ENCODE results near the gene CCDC3. TPM values are rescaled to one million over a fixed set of nuclear protein-coding genes. Genes with fewer than 3 reads are reported as not detected.
"Not testable (repeated sequence)": the region's sequence is repeated elsewhere in the genome, so short reads cannot be mapped to it uniquely, and the experiment has no call there.

CCDC3 gene
- total RNA-seq, 1 donor from 2014 or later, result 32.4 TPM

- no peak for DNase-seq (ENCODE audit: low spot score)
Observed at GRCh38 chr10:12887780-12888179, 113.7 kb downstream of the CCDC3 start.

DNA sequence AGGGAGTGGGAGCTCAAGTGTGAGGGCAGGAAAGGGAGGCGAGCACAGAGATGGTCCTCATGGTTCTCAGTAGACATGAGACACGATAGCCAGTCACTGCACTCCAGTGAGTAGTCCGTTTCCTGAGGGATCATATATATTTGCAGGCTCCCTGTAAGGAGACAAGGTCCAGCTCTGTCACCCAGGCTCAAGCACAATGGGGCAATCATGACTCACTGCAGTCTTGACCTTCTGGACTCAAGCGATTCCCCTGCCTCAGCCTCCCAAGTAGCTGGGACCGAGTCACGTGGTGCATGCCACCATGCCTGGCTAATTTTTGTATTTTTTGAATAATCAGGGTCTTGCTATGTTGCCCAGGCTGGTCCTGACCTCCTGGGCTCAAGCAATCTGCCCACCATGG is 116.7 kb downstream of the CCDC3 start:
- DNase-seq (ENCODE audit: low spot score), result no peak

- no peak for DNase-seq (ENCODE audit: low spot score)
Observed at GRCh38 chr10:12880423-12880822, 121.1 kb downstream of the CCDC3 start.

DNA sequence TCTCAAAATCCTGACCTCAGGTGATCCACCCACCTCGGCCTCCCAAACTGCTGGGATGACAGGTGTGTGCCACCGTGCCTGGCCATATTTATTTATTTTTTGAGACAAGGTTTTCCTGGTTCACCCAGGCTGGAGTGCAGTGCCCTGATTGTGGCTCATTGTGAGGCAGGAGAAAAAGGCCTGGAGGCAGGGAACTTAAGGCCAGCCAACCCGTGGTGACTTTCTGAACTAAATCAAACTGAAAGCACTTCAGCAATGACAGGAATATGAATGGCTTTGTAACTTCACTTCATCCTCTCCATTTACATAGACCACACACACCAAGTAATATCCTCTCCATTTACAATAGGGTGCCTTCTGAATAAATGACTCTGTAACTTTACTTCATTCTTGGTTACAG is 124.4 kb downstream of the CCDC3 start:
- no peak for DNase-seq (ENCODE audit: low spot score)

GRCh38 chr10:12876266-12876665 is 125.2 kb downstream of the CCDC3 start:
- no peak for DNase-seq (ENCODE audit: low spot score)

GRCh38 chr10:12875100-12875499 is 126.4 kb downstream of the CCDC3 start:
- peak; percentile 71 for DNase-seq (ENCODE audit: low spot score)

GRCh38 chr10:12874501-12874900 is 127.0 kb downstream of the CCDC3 start:
- no peak for DNase-seq (ENCODE audit: low spot score)

GRCh38 chr10:12873172-12873571 is 128.3 kb downstream of the CCDC3 start:
- no peak for DNase-seq (ENCODE audit: low spot score)

DNA sequence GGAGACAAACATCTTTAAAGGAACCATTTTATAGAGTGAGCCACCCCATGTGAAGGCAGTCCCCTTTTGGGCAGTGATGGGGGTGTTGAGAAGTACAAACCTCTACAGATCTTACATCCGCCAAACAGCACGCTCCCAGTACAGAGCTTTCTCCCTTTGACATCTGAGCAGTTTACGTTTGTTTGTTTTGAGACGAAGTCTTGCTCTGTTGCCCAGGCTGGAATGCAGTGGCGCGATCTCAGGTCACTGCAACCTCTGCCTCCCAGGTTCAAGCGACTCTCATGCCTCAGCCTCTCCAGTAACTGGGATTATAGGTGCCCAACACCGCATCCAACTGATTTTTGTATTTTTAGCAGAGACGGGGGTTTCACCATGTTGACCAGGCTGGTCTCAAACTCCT is 128.9 kb downstream of the CCDC3 start:
- DNase-seq (ENCODE audit: low spot score), result no peak

- no peak for DNase-seq (ENCODE audit: low spot score)
Observed at GRCh38 chr10:12869427-12869826, 132.1 kb downstream of the CCDC3 start.

GRCh38 chr10:12868229-12868628 is 133.3 kb downstream of the CCDC3 start:
- DNase-seq (ENCODE audit: low spot score), result no peak

DNA sequence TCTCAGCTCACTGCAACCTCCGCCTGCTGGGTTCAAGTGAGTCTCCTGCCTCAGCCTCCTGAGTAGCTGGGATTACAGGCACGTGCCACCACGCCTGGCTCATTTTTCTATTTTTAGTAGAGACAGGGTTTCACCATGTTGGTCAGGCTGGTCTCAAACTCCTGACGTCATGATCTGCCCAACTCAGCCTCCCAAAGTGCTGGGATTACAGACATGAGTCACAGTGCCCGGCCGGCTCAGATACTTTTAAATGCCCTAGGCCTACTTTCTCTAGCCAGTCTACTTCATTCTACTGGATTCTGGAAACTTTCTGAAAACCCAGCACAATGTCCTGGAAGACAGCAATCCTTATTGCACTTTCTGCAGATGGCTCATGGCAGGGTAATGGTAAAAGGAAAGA is 136.0 kb downstream of the CCDC3 start:
- DNase-seq (ENCODE audit: low spot score), result not testable (repeated sequence)

GRCh38 chr10:12862459-12862858 is 139.1 kb downstream of the CCDC3 start:
- DNase-seq (ENCODE audit: low spot score), result no peak

DNA sequence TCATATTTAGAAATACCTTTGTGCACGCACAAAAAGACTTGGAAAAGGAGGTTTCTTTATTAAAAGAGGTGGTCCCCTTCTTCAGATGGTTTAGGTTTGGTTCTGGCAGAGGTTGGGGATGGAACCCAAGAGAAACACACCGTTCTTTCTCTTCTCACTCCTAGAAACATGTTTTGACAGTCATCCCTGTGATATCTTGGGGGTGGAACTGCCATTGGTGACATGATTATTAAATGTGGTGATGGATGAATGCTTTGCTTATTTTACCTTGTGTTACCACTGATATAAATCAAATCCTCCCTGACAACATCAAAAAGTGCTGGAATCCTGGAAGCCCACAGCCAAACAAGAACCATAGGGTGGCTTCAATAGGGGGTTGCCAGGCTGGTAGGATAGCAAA is 146.5 kb downstream of the CCDC3 start:
- DNase-seq (ENCODE audit: low spot score), result no peak

DNA sequence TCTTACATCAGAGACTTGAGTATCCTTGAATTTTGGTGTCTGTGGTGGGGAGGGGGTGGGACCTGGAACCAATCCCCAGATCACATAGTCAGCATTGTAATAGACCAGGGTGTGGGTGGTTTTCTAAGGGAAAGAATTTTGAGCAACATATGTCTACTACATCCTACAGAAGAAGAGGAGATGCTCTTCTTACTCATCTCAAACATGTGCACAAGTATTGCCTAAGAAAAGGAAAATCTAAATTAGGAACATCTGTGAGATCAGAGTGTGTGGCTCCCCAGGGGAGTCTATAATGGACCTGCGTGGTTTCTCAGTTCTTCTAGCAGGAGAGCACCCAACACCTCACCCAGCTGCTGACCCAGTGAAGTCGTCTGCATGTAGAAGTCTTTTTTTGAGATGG is 148.8 kb downstream of the CCDC3 start:
- no peak for DNase-seq (ENCODE audit: low spot score)

GRCh38 chr10:12849319-12850181 is 152.0 kb downstream of the CCDC3 start:
- DNase-seq (ENCODE audit: low spot score), result peak; percentile 74

DNA sequence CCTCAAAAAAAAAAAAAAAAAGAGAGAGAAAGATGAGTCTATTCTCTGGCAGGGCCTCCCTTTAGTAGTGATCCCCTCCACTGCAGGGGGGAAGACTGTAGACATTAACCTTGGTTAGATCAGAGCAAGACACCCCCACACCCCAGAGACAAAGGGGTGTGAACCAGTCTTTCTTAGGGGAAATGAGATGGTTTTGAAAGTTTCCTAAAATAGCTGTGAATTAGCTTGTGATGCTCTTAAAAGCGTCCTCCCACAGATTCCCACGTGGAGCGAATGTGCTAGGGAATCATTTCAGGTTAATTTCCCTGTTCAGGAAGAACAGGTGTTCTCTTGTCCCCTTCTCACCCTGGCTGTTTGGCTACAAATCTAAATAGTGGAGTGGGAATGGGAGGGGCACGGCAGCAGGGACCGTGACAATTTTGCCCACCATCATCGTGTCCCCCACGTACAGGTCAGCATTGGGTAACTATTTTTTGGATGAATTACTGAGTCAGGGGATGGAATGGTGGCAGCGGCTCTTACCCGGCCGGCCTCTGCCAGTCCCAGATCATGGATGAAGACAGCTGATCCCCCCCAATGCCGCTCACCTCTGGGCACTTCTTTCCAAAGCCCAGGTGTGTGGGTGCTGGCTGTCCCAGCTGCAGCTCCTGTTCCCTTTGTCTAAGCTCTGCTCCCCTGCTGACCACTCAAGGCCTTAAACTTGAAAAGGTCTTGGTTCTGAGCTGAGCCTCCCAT is 152.9 kb downstream of the CCDC3 start:
- no peak for DNase-seq (ENCODE audit: low spot score)

- DNase-seq (ENCODE audit: low spot score), result no peak
Observed at GRCh38 chr10:12847361-12847975, 154.0 kb downstream of the CCDC3 start.

GRCh38 chr10:12846718-12847117 is 154.8 kb downstream of the CCDC3 start:
- DNase-seq (ENCODE audit: low spot score), result no peak
